Measurements from ENCODE around the gene LSP1. TPM values are rescaled to one million over a fixed set of nuclear protein-coding genes. Genes with fewer than 3 reads are reported as not detected.

Gene LSP1
- total and polyA plus RNA-seq, 2 of the 8 experiments (the other 6 are each of a cell fraction or from before 2014, with no cell fraction given): 0.03 TPM; not detected in 1

GRCh38 chr11:1868056-1868635 is 15.3 kb downstream of the LSP1 start:
- no peak overlapping the region for H2BK15ac ChIP-seq (ENCODE audit: low read length)
- H3K23me2 ChIP-seq (ENCODE audit: low read depth, low read length): no peaks in the 10 kb centered on the region; the same call in 1 of the 2 replicates
- no peaks in the 10 kb centered on the region for H3K79me2 ChIP-seq (ENCODE audit: control insufficient read depth in 1 of 2, insufficient read depth in 2 of 2, low read length in 2 of 2)
- no peak overlapping the region for H3K18ac ChIP-seq (ENCODE audit: extremely low read depth, low read length)
- no peak overlapping the region for H2BK120ac ChIP-seq (replicated peaks; ENCODE audit: low read depth, low read length)
- no peak overlapping the region for H3K56ac ChIP-seq (replicated peaks; ENCODE audit: insufficient read length, low read depth, low read length)
- H2AK5ac ChIP-seq (ENCODE audit: low read depth, low read length): no peak overlapping the region
- no peak overlapping the region for H3K4me3 ChIP-seq (ENCODE audit: extremely low read depth in 1 of 4, insufficient read depth in 2 of 4, low read depth in 3 of 4, low read length in 4 of 4)
- H3K4ac ChIP-seq (replicated peaks; ENCODE audit: insufficient read length, low read depth, low read length): no peak overlapping the region
- H4K5ac ChIP-seq (ENCODE audit: insufficient read length, low read depth, low read length): no peak overlapping the region
- no peak for TF ChIP-seq RFX5 (IDR thresholded peaks at IDR 0.05; ENCODE audit: borderline replicate concordance, low read depth, low read length)
- no peak for TF ChIP-seq CHD1 (IDR thresholded peaks at IDR 0.05; ENCODE audit: low read depth, low read length)
- no peak for TF ChIP-seq USF2 (IDR thresholded peaks at IDR 0.05; ENCODE audit: low read length)
- no peak for TF ChIP-seq NANOG (IDR thresholded peaks at IDR 0.05; ENCODE audit: insufficient read depth, low read depth, low read length, poor library complexity, severe bottlenecking)
- no peak for TF ChIP-seq EP300 (IDR thresholded peaks at IDR 0.05; ENCODE audit: borderline replicate concordance in 1 of 2, low read depth in 2 of 2, low read length in 2 of 2)
- CTCF ChIA-PET (ENCODE audit: partially characterized antibody): interaction anchor here (0.9 to 4.1 kb wide), 7 partner anchors 8 to 290 kb away, joined by 3 to 25 read pairs (median 6); no protein-coding TSS in a partner anchor
- no peak overlapping the region for H3K14ac ChIP-seq (ENCODE audit: insufficient read length)
- H3K9ac ChIP-seq (replicated peaks in 1 of 4; ENCODE audit: extremely low read depth in 1 of 4, low read depth in 3 of 4, low read length in 3 of 4): no peak overlapping the region
- WGBS, 2 experiments (ENCODE audit: extremely low coverage in 1 of 2, insufficient coverage in 1 of 2, insufficient read length in 1 of 2, insufficient replicate concordance in 2 of 2, low coverage in 1 of 2, low lambda C conversion rate in 2 of 2, missing lambda C conversion rate in 1 of 2): 80% methylated on average over 13 of the region's 14 CpGs; no CpG with 5 or more reads in 1 of the 2 experiments
- no peaks in the 10 kb centered on the region for H3K9me3 ChIP-seq (ENCODE audit: insufficient read depth in 2 of 2, low read depth in 1 of 2, low read length in 1 of 2)
- H2BK12ac ChIP-seq (ENCODE audit: low read depth, low read length): no peak overlapping the region
- POLR2A ChIA-PET (ENCODE audit: partially characterized antibody): interaction anchor here (0.6 kb wide), 1 partner anchor 1113 kb away, joined by 3 read pairs; no protein-coding TSS in a partner anchor
- H3K27ac ChIP-seq (ENCODE audit: low read depth, low read length): no peak overlapping the region
- H3K23ac ChIP-seq (ENCODE audit: insufficient read length): no peak overlapping the region
- no peak overlapping the region for H4K8ac ChIP-seq (ENCODE audit: extremely low read depth, insufficient read depth, low read length)
- no peak overlapping the region for H2AFZ ChIP-seq (ENCODE audit: low read length)
- H3K79me1 ChIP-seq (ENCODE audit: low read depth, low read length): no peaks in the 10 kb centered on the region
- H3K4me2 ChIP-seq (ENCODE audit: insufficient read depth in 1 of 2, low read depth in 2 of 2, low read length in 2 of 2): no peak overlapping the region
- no peaks in the 10 kb centered on the region for H4K20me1 ChIP-seq (replicated peaks in 1 of 2; ENCODE audit: control insufficient read depth in 1 of 2, insufficient read depth in 2 of 2, low read length in 2 of 2)
- DNase-seq (ENCODE audit: low read depth in 1 of 2, low spot score in 2 of 2) (no peak), FAIRE-seq (no peak)
- peaks cover 0 to 10% (median 5%) of the 10 kb centered on the region in 4 experiments; a peak in 5 of 7 replicates for H3K4me1 ChIP-seq (replicated peaks in 1 of 4; ENCODE audit: control insufficient read depth in 3 of 4, insufficient read depth in 4 of 4, low read length in 3 of 4)
- no peaks in the 10 kb centered on the region for H3K36me3 ChIP-seq (ENCODE audit: control insufficient read depth in 2 of 4, insufficient read depth in 4 of 4, low read length in 3 of 4)
- H4K91ac ChIP-seq (replicated peaks; ENCODE audit: insufficient read length, low read length): no peak overlapping the region
- H2BK20ac ChIP-seq (ENCODE audit: low read length): no peak overlapping the region
- no peak overlapping the region for H2BK5ac ChIP-seq (ENCODE audit: low read depth, low read length)
- peaks cover 0 to 3% (median 0%) of the 10 kb centered on the region in 4 experiments; a peak in 1 of 7 replicates for H3K27me3 ChIP-seq (replicated peaks in 1 of 4; ENCODE audit: control insufficient read depth in 3 of 4, extremely low read depth in 1 of 4, insufficient read depth in 3 of 4, low read length in 3 of 4)

Data from H1 (cell line).